GM23338 (cell line): ENCODE results near the gene DCLK1. TPM values are rescaled to one million over a fixed set of nuclear protein-coding genes. Genes with fewer than 3 reads are reported as not detected.

ENCODE experiments used
- ATAC-seq: fragments of 200-7000 bp; cut with Tn5 transposase; 3 replicates; pipeline ENCODE4 v1.9.1; 2020
- DNase-seq: peaks from one replicate; pipeline ENCODE4 v3.0.0-alpha.2; 2015; ENCODE audit warnings: low spot score
- H2AFZ ChIP-seq: fragments of 200-600 bp; sonication (generic); 2 replicates; pipeline ENCODE4 v1.8.0; 2016; ENCODE audit warnings: antibody characterized with exemption, mild to moderate bottlenecking, moderate library complexity
- H3F3A ChIP-seq: fragments of 200-600 bp; sonication (generic); replicated peaks from 2 replicates; pipeline ENCODE4 v1.8.0; 2017; ENCODE audit warnings: antibody characterized with exemption, mixed run types, low read depth
- H3K27ac ChIP-seq: fragments of 200-600 bp; sonication (generic); 2 replicates; pipeline ENCODE4 v1.6.1; 2016; ENCODE audit warnings: low read depth
- H3K27me3 ChIP-seq: fragments of 200-600 bp; sonication (generic); 2 replicates; pipeline ENCODE4 v1.8.0; 2016; ENCODE audit warnings: mild to moderate bottlenecking, mixed run types, moderate library complexity; ENCODE audit not compliant: insufficient read depth
- H3K36me3 ChIP-seq: fragments of 200-600 bp; sonication (generic); 2 replicates; pipeline ENCODE4 v1.8.0; 2016; ENCODE audit warnings: mild to moderate bottlenecking; ENCODE audit not compliant: insufficient read depth
- H3K4me1 ChIP-seq: fragments of 200-600 bp; sonication (generic); 2 replicates; pipeline ENCODE4 v1.8.0; 2016; ENCODE audit warnings: mild to moderate bottlenecking, moderate library complexity; ENCODE audit not compliant: insufficient read depth
- H3K4me2 ChIP-seq: fragments of 200-600 bp; sonication (generic); 2 replicates; pipeline ENCODE4 v1.7.1; 2017; ENCODE audit warnings: mixed run types
- H3K4me3 ChIP-seq: fragments of 200-600 bp; sonication (generic); 2 replicates; pipeline ENCODE4 v1.6.1; 2016; ENCODE audit warnings: mixed run types
- H3K79me2 ChIP-seq: fragments of 200-600 bp; sonication (generic); replicated peaks from 2 replicates; pipeline ENCODE4 v1.8.0; 2017; ENCODE audit warnings: mild to moderate bottlenecking; ENCODE audit not compliant: insufficient read depth
- H3K9me2 ChIP-seq: fragments of 200-600 bp; sonication (generic); 2 replicates; pipeline ENCODE4 v1.8.0; 2017; ENCODE audit not compliant: insufficient read depth
- H4K20me1 ChIP-seq: fragments of 200-600 bp; sonication (generic); replicated peaks from 2 replicates; pipeline ENCODE4 v1.8.0; 2017; ENCODE audit warnings: mild to moderate bottlenecking; ENCODE audit not compliant: insufficient read depth
- H3K27ac Mint-ChIP-seq: 2 replicates; pipeline ENCODE4 v1.8.0; 2020; ENCODE audit warnings: inconsistent platforms, mild to moderate bottlenecking, moderate library complexity, mixed read lengths
- H3K27me3 Mint-ChIP-seq: 3 replicates; pipeline ENCODE4 v1.8.0; 2022; ENCODE audit warnings: low read depth, mild to moderate bottlenecking, moderate library complexity, mixed read lengths, inconsistent platforms; ENCODE audit not compliant: insufficient read depth, poor library complexity
- H3K36me3 Mint-ChIP-seq: 3 replicates; pipeline ENCODE4 v1.8.0; 2021; ENCODE audit warnings: low read depth, mild to moderate bottlenecking, inconsistent platforms, moderate library complexity, mixed read lengths
- H3K4me1 Mint-ChIP-seq: 3 replicates; pipeline ENCODE4 v1.8.0; 2020; ENCODE audit warnings: mild to moderate bottlenecking, inconsistent platforms, mixed read lengths
- H3K4me3 Mint-ChIP-seq: 3 replicates; pipeline ENCODE4 v1.8.0; 2021; ENCODE audit warnings: moderate library complexity, mild to moderate bottlenecking, inconsistent platforms, mixed read lengths
- H3K9me3 Mint-ChIP-seq: 3 replicates; pipeline ENCODE4 v1.8.0; 2020; ENCODE audit warnings: moderate library complexity, mild to moderate bottlenecking, inconsistent platforms, mixed read lengths
- CREB1 ChIP-seq: fragments of 250-450 bp; sonication (Bioruptor Pico); IDR thresholded peaks from 2 replicates; pipeline ENCODE4 v1.5.0; 2020; ENCODE audit warnings: low read depth, mild to moderate bottlenecking, moderate library complexity
- EZH2 ChIP-seq: fragments of 200-600 bp; sonication (generic); IDR thresholded peaks from one replicate; pipeline ENCODE4 v1.8.0; 2017; ENCODE audit warnings: antibody characterized with exemption, mild to moderate bottlenecking, low read depth; ENCODE audit not compliant: unreplicated experiment
- EZH2phosphoT487 ChIP-seq: fragments of 200-600 bp; sonication (generic); IDR thresholded peaks from one replicate; pipeline ENCODE4 v1.8.1; 2018; ENCODE audit warnings: antibody characterized with exemption; ENCODE audit not compliant: unreplicated experiment
- NANOG ChIP-seq: IDR thresholded peaks from 2 replicates; pipeline ENCODE4 v1.6.1; 2016; ENCODE audit warnings: antibody characterized with exemption, borderline replicate concordance
- POLR2AphosphoS5 ChIP-seq: IDR thresholded peaks from 2 replicates; pipeline ENCODE4 v1.6.1; 2016; ENCODE audit warnings: antibody characterized with exemption, low read depth
- STAT1 ChIP-seq: IDR thresholded peaks from one replicate; pipeline ENCODE4 v1.6.1; 2016; ENCODE audit warnings: antibody characterized with exemption; ENCODE audit not compliant: unreplicated experiment
- ZNF331 ChIP-seq: fragments of 250-450 bp; sonication (Bioruptor Pico); IDR thresholded peaks from 2 replicates; pipeline ENCODE4 v1.5.0; 2020; ENCODE audit warnings: low read depth, mild to moderate bottlenecking, moderate library complexity
- polyA plus RNA-seq: library from polyadenylated mRNA; unstranded; fragments of >200 nt; fragmentation: Nextera tagmentation; extraction: Ambion mirVana; gene quantifications from 2 replicates; pipeline ENCODE4 v1.2.1, GENCODE V29; 2016
- total RNA-seq: library from RNA; depleted of rRNA; stranded (reverse); fragments of >200 nt; shearing (Covaris generic); gene quantifications from 2 replicates; pipeline ENCODE4 v1.2.3, GENCODE V29; 2014
- TF ChIP-seq, protein P1 (sequence below), 2 experiments: fragments of 200-600 bp in 1 of 2; sonication (generic) in 1 of 2; conservative IDR thresholded peaks; 2 replicates each; pipeline versions ENCODE4 v1.5.1 to v1.6.1; 2016 to 2017; ENCODE audit warnings: antibody characterized with exemption in 2 of 2, low read depth in 2 of 2, mild to moderate bottlenecking in 2 of 2, moderate library complexity in 1 of 2
- TF ChIP-seq, protein P2 (sequence below): IDR thresholded peaks from one replicate; pipeline ENCODE4 v1.6.1; 2018; ENCODE audit warnings: antibody characterized with exemption; ENCODE audit not compliant: unreplicated experiment
- TF ChIP-seq, protein P3 (sequence below): IDR thresholded peaks from 2 replicates; pipeline ENCODE4 v1.6.1; 2016; ENCODE audit warnings: antibody characterized with exemption

The DCLK1 gene
- total and polyA plus RNA-seq, 2 experiments from 2014 or later = 13.1 to 57.7 TPM

DNA sequence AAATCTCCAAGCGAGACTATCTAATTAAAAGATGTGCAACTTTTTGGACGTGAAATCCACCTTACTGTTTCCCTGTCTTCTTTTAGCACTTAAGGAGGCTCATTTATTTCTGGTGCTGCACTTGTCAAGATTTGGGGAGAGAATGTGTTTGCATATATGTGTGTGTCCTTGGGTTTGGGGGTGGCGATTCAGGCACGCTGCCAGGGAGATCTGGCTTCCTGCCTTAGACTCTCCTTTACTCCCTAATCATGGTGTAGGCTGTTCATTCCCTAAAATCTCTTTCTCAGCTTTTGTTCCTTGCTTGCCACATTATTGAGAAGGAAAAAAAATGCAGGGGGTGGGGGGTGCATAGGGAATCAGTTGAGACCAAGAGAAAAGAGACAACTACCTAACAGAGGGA, 271.2 kb downstream of the DCLK1 start:
- Mint-ChIP-seq H3K27ac (0 out of 2 replicates have a peak overlapping the region, but pooled peaks have one; percentile 6), H3K36me3 (no peaks in the 10 kb centered on the region; the same call in 2 of the 3 replicates)

More for the DNA sequence above, 271.2 kb downstream of the DCLK1 start:
- H3K9me2 ChIP-seq = no peaks in the 10 kb centered on the region
- H3K36me3 ChIP-seq = no peaks in the 10 kb centered on the region
- no peaks in the 10 kb centered on the region for H3K27me3 ChIP-seq
- no peak overlapping the region for H2AFZ ChIP-seq
- no peaks in the 10 kb centered on the region for H3K79me2 ChIP-seq
- peak overlapping the region; percentile 44 for H3K4me2 ChIP-seq
- Mint-ChIP-seq H3K9me3 (no peaks in the 10 kb centered on the region), H3K4me3 (no peak overlapping the region), H3K27me3 (no peaks in the 10 kb centered on the region), H3K4me1 (peaks cover 58% of the 10 kb centered on the region)
- TF ChIP-seq, protein P1, sequence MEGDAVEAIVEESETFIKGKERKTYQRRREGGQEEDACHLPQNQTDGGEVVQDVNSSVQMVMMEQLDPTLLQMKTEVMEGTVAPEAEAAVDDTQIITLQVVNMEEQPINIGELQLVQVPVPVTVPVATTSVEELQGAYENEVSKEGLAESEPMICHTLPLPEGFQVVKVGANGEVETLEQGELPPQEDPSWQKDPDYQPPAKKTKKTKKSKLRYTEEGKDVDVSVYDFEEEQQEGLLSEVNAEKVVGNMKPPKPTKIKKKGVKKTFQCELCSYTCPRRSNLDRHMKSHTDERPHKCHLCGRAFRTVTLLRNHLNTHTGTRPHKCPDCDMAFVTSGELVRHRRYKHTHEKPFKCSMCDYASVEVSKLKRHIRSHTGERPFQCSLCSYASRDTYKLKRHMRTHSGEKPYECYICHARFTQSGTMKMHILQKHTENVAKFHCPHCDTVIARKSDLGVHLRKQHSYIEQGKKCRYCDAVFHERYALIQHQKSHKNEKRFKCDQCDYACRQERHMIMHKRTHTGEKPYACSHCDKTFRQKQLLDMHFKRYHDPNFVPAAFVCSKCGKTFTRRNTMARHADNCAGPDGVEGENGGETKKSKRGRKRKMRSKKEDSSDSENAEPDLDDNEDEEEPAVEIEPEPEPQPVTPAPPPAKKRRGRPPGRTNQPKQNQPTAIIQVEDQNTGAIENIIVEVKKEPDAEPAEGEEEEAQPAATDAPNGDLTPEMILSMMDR (conservative IDR thresholded peaks at IDR 0.05; ENCODE audit: low read depth in 2 of 2) = no peak
- TF ChIP-seq POLR2AphosphoS5 (no peak), EZH2phosphoT487 (no peak), NANOG (no peak), ZNF331 (CRISPR knock-in tag) (no peak), CREB1 (CRISPR knock-in tag) (no peak), STAT1 (no peak), EZH2 (no peak)
- TF ChIP-seq, protein P2, sequence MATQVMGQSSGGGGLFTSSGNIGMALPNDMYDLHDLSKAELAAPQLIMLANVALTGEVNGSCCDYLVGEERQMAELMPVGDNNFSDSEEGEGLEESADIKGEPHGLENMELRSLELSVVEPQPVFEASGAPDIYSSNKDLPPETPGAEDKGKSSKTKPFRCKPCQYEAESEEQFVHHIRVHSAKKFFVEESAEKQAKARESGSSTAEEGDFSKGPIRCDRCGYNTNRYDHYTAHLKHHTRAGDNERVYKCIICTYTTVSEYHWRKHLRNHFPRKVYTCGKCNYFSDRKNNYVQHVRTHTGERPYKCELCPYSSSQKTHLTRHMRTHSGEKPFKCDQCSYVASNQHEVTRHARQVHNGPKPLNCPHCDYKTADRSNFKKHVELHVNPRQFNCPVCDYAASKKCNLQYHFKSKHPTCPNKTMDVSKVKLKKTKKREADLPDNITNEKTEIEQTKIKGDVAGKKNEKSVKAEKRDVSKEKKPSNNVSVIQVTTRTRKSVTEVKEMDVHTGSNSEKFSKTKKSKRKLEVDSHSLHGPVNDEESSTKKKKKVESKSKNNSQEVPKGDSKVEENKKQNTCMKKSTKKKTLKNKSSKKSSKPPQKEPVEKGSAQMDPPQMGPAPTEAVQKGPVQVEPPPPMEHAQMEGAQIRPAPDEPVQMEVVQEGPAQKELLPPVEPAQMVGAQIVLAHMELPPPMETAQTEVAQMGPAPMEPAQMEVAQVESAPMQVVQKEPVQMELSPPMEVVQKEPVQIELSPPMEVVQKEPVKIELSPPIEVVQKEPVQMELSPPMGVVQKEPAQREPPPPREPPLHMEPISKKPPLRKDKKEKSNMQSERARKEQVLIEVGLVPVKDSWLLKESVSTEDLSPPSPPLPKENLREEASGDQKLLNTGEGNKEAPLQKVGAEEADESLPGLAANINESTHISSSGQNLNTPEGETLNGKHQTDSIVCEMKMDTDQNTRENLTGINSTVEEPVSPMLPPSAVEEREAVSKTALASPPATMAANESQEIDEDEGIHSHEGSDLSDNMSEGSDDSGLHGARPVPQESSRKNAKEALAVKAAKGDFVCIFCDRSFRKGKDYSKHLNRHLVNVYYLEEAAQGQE = no peak
- TF ChIP-seq, protein P3, sequence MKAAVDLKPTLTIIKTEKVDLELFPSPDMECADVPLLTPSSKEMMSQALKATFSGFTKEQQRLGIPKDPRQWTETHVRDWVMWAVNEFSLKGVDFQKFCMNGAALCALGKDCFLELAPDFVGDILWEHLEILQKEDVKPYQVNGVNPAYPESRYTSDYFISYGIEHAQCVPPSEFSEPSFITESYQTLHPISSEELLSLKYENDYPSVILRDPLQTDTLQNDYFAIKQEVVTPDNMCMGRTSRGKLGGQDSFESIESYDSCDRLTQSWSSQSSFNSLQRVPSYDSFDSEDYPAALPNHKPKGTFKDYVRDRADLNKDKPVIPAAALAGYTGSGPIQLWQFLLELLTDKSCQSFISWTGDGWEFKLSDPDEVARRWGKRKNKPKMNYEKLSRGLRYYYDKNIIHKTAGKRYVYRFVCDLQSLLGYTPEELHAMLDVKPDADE = no peak
- no peak for DNase-seq
- no peak overlapping the region for H3K4me3 ChIP-seq
- ATAC-seq = no peak
- H3K4me1 ChIP-seq = peaks cover 47% of the 10 kb centered on the region
- H3F3A ChIP-seq = peaks cover 19% of the 10 kb centered on the region
- no peak overlapping the region for H3K27ac ChIP-seq
- H4K20me1 ChIP-seq = no peaks in the 10 kb centered on the region
